ENCODE results near the gene RNU7-1.

The RNU7-1 gene

GRCh38 chr12:6958609-6959057 is 15.0 kb downstream of the RNU7-1 start:
- no peak for TF ChIP-seq CTCF (IDR thresholded peaks at IDR 0.05; ENCODE audit: low read depth, low read length)
- Histone ChIP-seq H3K4me1 (peaks cover 19% of the 10 kb centered on the region), H3K9me3 (no peaks in the 10 kb centered on the region), H3K36me3 (no peaks in the 10 kb centered on the region), H3K4me3 (ENCODE audit: low read depth, low read length) (no peak overlapping the region), H3K27me3 (no peaks in the 10 kb centered on the region)
- DNase-seq: no peak

- DNase-seq: no peak
- H3K9me3 ChIP-seq: no peaks in the 10 kb centered on the region
- H3K27me3 ChIP-seq: no peaks in the 10 kb centered on the region
- H3K4me3 ChIP-seq (ENCODE audit: low read depth, low read length): no peak overlapping the region
- H3K36me3 ChIP-seq: no peaks in the 10 kb centered on the region; the same call in 1 of the 2 replicates
- H3K4me1 ChIP-seq: peaks cover 25% of the 10 kb centered on the region
- no peak for TF ChIP-seq CTCF (IDR thresholded peaks at IDR 0.05; ENCODE audit: low read depth, low read length)
These were observed 15.6 kb downstream of the RNU7-1 start for GRCh38 chr12:6959058-6959804.

- Histone ChIP-seq H3K4me3 (ENCODE audit: low read depth, low read length) (no peak overlapping the region), H3K4me1 (peaks cover 30% of the 10 kb centered on the region), H3K27me3 (no peaks in the 10 kb centered on the region), H3K9me3 (no peaks in the 10 kb centered on the region), H3K36me3 (peaks cover 7% of the 10 kb centered on the region)
- peak; percentile 7 for DNase-seq
- no peak for TF ChIP-seq CTCF (IDR thresholded peaks at IDR 0.05; ENCODE audit: low read depth, low read length)
These were observed 16.4 kb downstream of the RNU7-1 start for GRCh38 chr12:6959805-6960592.

GRCh38 chr12:6960593-6961277 is 17.1 kb downstream of the RNU7-1 start:
- Histone ChIP-seq H3K36me3 (peaks cover 14% of the 10 kb centered on the region), H3K4me1 (peaks cover 35% of the 10 kb centered on the region), H3K9me3 (no peaks in the 10 kb centered on the region), H3K27me3 (no peaks in the 10 kb centered on the region), H3K4me3 (ENCODE audit: low read depth, low read length) (peak overlapping the region; percentile 55)
- no peak for TF ChIP-seq CTCF (IDR thresholded peaks at IDR 0.05; ENCODE audit: low read depth, low read length)
- no peak for DNase-seq

- Histone ChIP-seq H3K27me3 (no peaks in the 10 kb centered on the region), H3K4me3 (ENCODE audit: low read depth, low read length) (peak overlapping the region; percentile 55), H3K4me1 (peaks cover 35% of the 10 kb centered on the region), H3K36me3 (peaks cover 19% of the 10 kb centered on the region), H3K9me3 (no peaks in the 10 kb centered on the region)
- DNase-seq: peak; percentile 57
- no peak for TF ChIP-seq CTCF (IDR thresholded peaks at IDR 0.05; ENCODE audit: low read depth, low read length)
These were observed 17.7 kb downstream of the RNU7-1 start for GRCh38 chr12:6961278-6961694.

Measured in BE2C (cell line).